Endothelial cell of umbilical vein (primary cell): Measurements from ENCODE around the gene AACS. TPM values are rescaled to one million over a fixed set of nuclear protein-coding genes. Genes with fewer than 3 reads are reported as not detected.

Experiments used
- BruUV-seq: library from RNA; stranded (reverse); fragments of 400-500 nt; replicated peaks from 2 replicates; lab custom pipeline; 2021; lab: Mats Ljungman, UMichigan
- CTCF ChIA-PET: fragments of 300-600, 350-600 bp; sonication (Branson Sonifier 250); formaldehyde crosslinking; loops from one replicate; lab custom pipeline; 2021; ENCODE audit warnings: antibody characterized with exemption, inconsistent platforms; lab: Charles Lee
- POLR2A ChIA-PET: fragments of 300-600, 350-600 bp; sonication (Branson Sonifier 250); formaldehyde crosslinking; loops from one replicate; lab custom pipeline; 2021; ENCODE audit warnings: antibody characterized with exemption, inconsistent platforms; lab: Charles Lee
- DNase-seq: peaks from one replicate; pipeline ENCODE4 v3.0.0-alpha.2; 2011; ENCODE audit warnings: low read depth, low spot score
- FAIRE-seq: peaks from 2 replicates; lab custom pipeline; 2011; peaks lifted over from hg19 to GRCh38; lab: Jason Lieb, UNC
- H2AFZ ChIP-seq: 2 replicates; pipeline ENCODE4 v1.6.0; 2012; ENCODE audit warnings: low read depth, low read length, control low read depth, inconsistent platforms
- H3K27ac ChIP-seq: 2 replicates; pipeline ENCODE4 v1.5.1; 2011; ENCODE audit warnings: low read depth, mild to moderate bottlenecking, control low read depth, low read length, moderate library complexity; ENCODE audit not compliant: insufficient read depth
- H3K27me3 ChIP-seq, 2 experiments: 2 replicates each; pipeline versions ENCODE4 v1.6.0 to v1.6.1; 2011; ENCODE audit warnings: low read length in 2 of 2, mixed read lengths in 1 of 2; ENCODE audit not compliant: control insufficient read depth in 2 of 2, insufficient read depth in 2 of 2
- H3K36me3 ChIP-seq, 2 experiments: 2 replicates in 1 of 2; 3 replicates in 1 of 2; pipeline ENCODE4 v1.5.1; 2011; ENCODE audit warnings: low read length in 2 of 2, mild to moderate bottlenecking in 1 of 2, moderate library complexity in 1 of 2; ENCODE audit not compliant: control insufficient read depth in 2 of 2, insufficient read depth in 2 of 2; ENCODE audit errors: extremely low read depth in 1 of 2
- H3K4me1 ChIP-seq: 3 replicates; pipeline ENCODE4 v1.5.1; 2011; ENCODE audit warnings: mild to moderate bottlenecking, low read length; ENCODE audit not compliant: control insufficient read depth, insufficient read depth; ENCODE audit errors: extremely low read depth
- H3K4me2 ChIP-seq: 2 replicates; pipeline ENCODE4 v1.6.1; 2011; ENCODE audit warnings: low read length, control low read depth, mixed read lengths; ENCODE audit not compliant: insufficient read depth
- H3K4me3 ChIP-seq, 3 experiments: fragments of 200-600 bp in 1 of 3; sonication (generic), shearing (Covaris generic) in 1 of 3; replicated peaks in 1 of 3; 2 replicates each; pipeline ENCODE4 v1.5.1; 2011 to 2016; ENCODE audit warnings: control low read depth in 3 of 3, low read length in 3 of 3, mild to moderate bottlenecking in 2 of 3, inconsistent platforms in 1 of 3, low read depth in 1 of 3, moderate library complexity in 1 of 3; ENCODE audit not compliant: insufficient read depth in 1 of 3
- H3K79me2 ChIP-seq: 2 replicates; pipeline ENCODE4 v1.6.0; 2012; ENCODE audit warnings: low read length, inconsistent platforms; ENCODE audit not compliant: control insufficient read depth, insufficient read depth
- H3K9ac ChIP-seq: replicated peaks from 2 replicates; pipeline ENCODE3; 2011; ENCODE audit warnings: low read length, control low read depth; ENCODE audit not compliant: insufficient read depth; ENCODE audit errors: extremely low read depth
- H3K9me1 ChIP-seq: replicated peaks from 3 replicates; pipeline ENCODE4 v1.6.0; 2011; ENCODE audit warnings: mild to moderate bottlenecking, low read length; ENCODE audit not compliant: control insufficient read depth, insufficient read depth; ENCODE audit errors: extremely low read depth
- H3K9me3 ChIP-seq: replicated peaks from 2 replicates; pipeline ENCODE4 v1.5.1; 2012; ENCODE audit warnings: low read length, inconsistent platforms; ENCODE audit not compliant: control insufficient read depth, insufficient read depth
- H4K20me1 ChIP-seq: replicated peaks from 2 replicates; pipeline ENCODE3; 2011; ENCODE audit warnings: mild to moderate bottlenecking, low read length; ENCODE audit not compliant: control insufficient read depth, insufficient read depth; ENCODE audit errors: extremely low read depth
- CTCF ChIP-seq, 2 donors: IDR thresholded peaks; 1 replicate in 1 of 2; 2 replicates in 1 of 2; pipeline ENCODE4 v1.5.1; 2011; ENCODE audit warnings: low read length in 2 of 2, mild to moderate bottlenecking in 2 of 2, moderate library complexity in 2 of 2, control low read depth in 1 of 2, inconsistent platforms in 1 of 2, low read depth in 1 of 2; ENCODE audit not compliant: insufficient read depth in 1 of 2; ENCODE audit errors: extremely low read depth in 1 of 2
- EZH2 ChIP-seq: IDR thresholded peaks from 2 replicates; pipeline ENCODE4 v1.6.1; 2012; ENCODE audit warnings: borderline replicate concordance, low read depth, mild to moderate bottlenecking, moderate library complexity, low read length, inconsistent platforms; ENCODE audit not compliant: severe bottlenecking
- FOS ChIP-seq: IDR thresholded peaks from 2 replicates; pipeline ENCODE4 v1.6.1; 2011; ENCODE audit warnings: mild to moderate bottlenecking, low read length, moderate library complexity, borderline replicate concordance; ENCODE audit not compliant: insufficient read depth
- GATA2 ChIP-seq: IDR thresholded peaks from 2 replicates; pipeline ENCODE4 v1.7.0; 2011; ENCODE audit warnings: low read depth, mild to moderate bottlenecking, moderate library complexity, mixed read lengths, low read length; ENCODE audit not compliant: insufficient read length, insufficient read depth
- JUN ChIP-seq: IDR thresholded peaks from 2 replicates; pipeline ENCODE4 v1.6.1; 2011; ENCODE audit warnings: borderline replicate concordance, low read depth; ENCODE audit not compliant: insufficient read length, insufficient read depth
- MAX ChIP-seq: IDR thresholded peaks from 2 replicates; pipeline ENCODE4 v1.6.1; 2011; ENCODE audit not compliant: insufficient read depth, insufficient read length
- MYC ChIP-seq: IDR thresholded peaks from one replicate; pipeline ENCODE4 v1.6.1; 2011; ENCODE audit warnings: mild to moderate bottlenecking, low read depth, low read length
- POLR2A ChIP-seq: IDR thresholded peaks from 2 replicates; pipeline ENCODE4 v1.6.1; 2012; ENCODE audit warnings: low read depth, mild to moderate bottlenecking, control low read depth, low read length
- POLR2AphosphoS5 ChIP-seq: IDR thresholded peaks from 2 replicates; pipeline ENCODE4 v1.6.1; 2012; ENCODE audit warnings: low read depth, mild to moderate bottlenecking, control low read depth, low read length, moderate library complexity; ENCODE audit not compliant: insufficient read depth
- dilution Hi-C: fragments of 300-500 bp; cut with MboI; formaldehyde crosslinking; loops from one replicate; pipeline ENCODE4 v1.15.0; 2019; ENCODE audit warnings: low sequenced_read_pairs; ENCODE audit not compliant: extremely low pct_ligation_motif_present
- intact Hi-C: fragments of 100-400 bp; cut with micrococcal nuclease; formaldehyde crosslinking; loops from one replicate; pipeline ENCODE4 v1.10.0; 2022
- polyA plus RNA-seq, 4 experiments: library from polyadenylated mRNA; depleted of rRNA in 3 of 4; stranded (reverse) in 3 of 4; unstranded in 1 of 4; fragments of >200 nt; gene quantifications; 2 replicates each; pipeline versions ENCODE4 v1.2.1 to v1.2.3, GENCODE V29; 2011 to 2012; ENCODE audit warnings: missing spikeins in 1 of 4
- total RNA-seq: library from RNA; stranded (reverse); gene quantifications from 2 replicates; pipeline ENCODE4 v1.2.3, GENCODE V29; 2021

AACS gene
- total and polyA plus RNA-seq, 2 donors (not counting 3 experiments of a cell fraction or from before 2014, with no cell fraction given) = 34.7 to 40.3 TPM

- no peaks in the 10 kb centered on the region for H3K9me3 ChIP-seq
- DNase-seq (no peak), FAIRE-seq (no peak)
- no peaks in the 10 kb centered on the region for H4K20me1 ChIP-seq
- H3K4me2 ChIP-seq = no peak overlapping the region
- H3K36me3 ChIP-seq = peaks cover 3 to 21% of the 10 kb centered on the region in 2 experiments
- TF ChIP-seq FOS (no peak), GATA2 (no peak), CTCF (IDR thresholded peaks at IDR 0.05; ENCODE audit: extremely low read depth in 1 of 2, insufficient read depth in 1 of 2, low read depth in 1 of 2, low read length in 2 of 2) (no peak), MYC (no peak), POLR2AphosphoS5 (no peak), EZH2 (no peak), MAX (no peak), JUN (no peak), POLR2A (no peak)
- no peaks in the 10 kb centered on the region for H3K9me1 ChIP-seq
- CTCF ChIA-PET = no interaction called here
- no peak overlapping the region for H3K27ac ChIP-seq
- H3K4me1 ChIP-seq = peaks cover 4% of the 10 kb centered on the region
- no peak overlapping the region for H2AFZ ChIP-seq
- POLR2A ChIA-PET = no interaction called here
- no peaks in the 10 kb centered on the region for H3K79me2 ChIP-seq
- H3K9ac ChIP-seq = no peak overlapping the region
- H3K27me3 ChIP-seq = no peaks in the 10 kb centered on the region
- dilution Hi-C loops (no loop called here), intact Hi-C loops (no loop called here)
- no TSS peak for BruUV-seq
- no peak overlapping the region for H3K4me3 ChIP-seq
These were observed 27.1 kb downstream of the AACS start for GRCh38 chr12:125092108-125092871.
